HG03460 (cell line): ENCODE measurements around the gene BTBD9.
"Not testable (repeated sequence)": the region's sequence is repeated elsewhere in the genome, so short reads cannot be mapped to it uniquely, and the experiment has no call there.

Experiments
- ATAC-seq: cut with Tn5 transposase; IDR thresholded peaks from one replicate; pipeline ENCODE4 v1.9.1; 2021; ENCODE audit not compliant: unreplicated experiment

Gene BTBD9

DNA sequence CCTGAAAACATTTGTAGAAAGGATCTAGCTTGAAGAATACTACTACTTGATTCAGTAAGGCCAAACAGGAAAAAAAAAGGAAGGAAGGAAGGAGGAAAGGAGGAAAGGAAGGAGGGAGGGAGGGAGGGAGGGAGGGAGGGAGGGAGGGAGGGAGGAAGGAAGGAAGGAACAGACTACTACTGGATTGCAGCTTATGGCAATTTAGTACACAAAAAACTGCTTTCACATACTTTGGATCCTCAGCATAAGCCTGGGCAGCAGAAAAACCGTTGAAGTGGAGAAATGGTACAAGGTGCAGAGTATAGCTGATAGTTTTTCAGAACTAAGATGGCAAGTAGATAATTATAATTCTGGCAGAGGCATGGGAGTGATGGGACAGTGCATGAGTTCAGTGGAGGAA, 201.6 kb downstream of the BTBD9 start:
- ATAC-seq: no peak

DNA sequence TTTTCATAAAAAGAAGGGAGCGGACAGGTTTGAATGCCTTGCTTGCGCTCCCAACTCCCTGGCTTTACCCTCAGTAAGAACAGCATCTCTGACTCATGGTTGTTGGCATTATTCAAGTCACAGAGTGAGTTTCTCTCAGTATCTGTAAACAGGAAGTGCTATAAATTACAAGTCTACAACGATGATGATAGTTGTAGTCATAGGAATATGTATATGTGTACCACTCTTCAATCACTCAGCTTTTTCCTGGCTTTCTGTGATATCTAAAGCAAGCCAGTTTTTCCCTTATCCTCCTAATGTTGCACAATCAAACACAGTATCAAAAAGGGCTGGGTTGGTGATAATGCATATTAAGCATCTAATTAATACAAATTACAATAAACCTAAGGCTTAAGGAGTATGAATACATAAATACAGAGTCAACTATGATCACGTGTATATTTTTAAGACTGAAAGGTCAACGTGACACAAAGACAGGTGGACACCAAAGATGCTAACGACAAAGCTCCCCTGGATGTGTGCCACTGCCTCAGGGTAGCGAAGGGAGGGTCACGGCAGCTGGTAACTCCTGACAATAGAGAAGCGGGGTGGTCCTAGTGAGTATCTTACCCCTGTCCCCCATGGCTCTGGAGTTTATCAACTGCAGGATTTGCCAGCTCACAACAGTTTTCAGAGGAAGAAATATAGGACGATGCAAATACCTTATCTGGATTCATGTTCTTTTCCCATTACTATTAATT, 202.8 kb downstream of the BTBD9 start:
- no peak for ATAC-seq

DNA sequence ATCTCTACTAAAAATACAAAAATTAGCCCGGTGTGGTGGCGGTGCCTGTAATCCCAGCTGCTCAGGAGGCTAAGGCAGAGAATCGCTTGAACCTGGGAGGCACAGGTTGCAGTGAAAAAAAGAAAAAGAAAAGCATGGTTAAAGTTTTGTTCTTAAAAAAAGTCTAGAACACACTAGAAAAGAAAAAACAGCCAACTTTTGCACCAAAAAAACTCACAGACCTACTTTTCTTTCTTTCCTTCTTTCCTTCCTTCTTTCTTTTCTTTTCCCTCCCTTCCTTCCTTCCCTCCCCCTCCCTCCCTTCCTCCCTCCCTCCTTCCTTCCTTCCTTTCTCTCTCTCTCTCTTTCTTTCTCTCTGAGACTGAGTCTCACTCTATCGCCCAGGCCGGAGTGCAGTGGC, 204.4 kb downstream of the BTBD9 start:
- no peak for ATAC-seq

DNA sequence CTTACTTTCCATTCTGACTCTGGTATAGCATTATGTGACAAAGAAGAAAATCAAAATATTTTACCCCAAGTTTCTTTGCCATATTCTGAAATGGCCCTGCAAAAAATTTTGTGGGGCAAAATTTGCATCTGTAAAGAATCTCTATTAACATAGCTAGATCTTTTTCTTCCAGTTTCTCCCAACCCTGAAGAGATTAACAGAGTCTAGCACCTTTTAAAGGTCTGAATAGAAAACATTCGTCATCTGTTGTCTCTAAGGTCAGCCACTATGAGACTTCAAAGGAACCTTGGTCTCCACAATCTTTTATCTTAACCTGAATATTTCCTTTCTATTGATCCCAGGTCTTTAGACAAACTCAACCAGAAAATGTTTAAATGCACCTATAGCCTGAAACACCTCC, 205.7 kb downstream of the BTBD9 start:
- no peak for ATAC-seq

DNA sequence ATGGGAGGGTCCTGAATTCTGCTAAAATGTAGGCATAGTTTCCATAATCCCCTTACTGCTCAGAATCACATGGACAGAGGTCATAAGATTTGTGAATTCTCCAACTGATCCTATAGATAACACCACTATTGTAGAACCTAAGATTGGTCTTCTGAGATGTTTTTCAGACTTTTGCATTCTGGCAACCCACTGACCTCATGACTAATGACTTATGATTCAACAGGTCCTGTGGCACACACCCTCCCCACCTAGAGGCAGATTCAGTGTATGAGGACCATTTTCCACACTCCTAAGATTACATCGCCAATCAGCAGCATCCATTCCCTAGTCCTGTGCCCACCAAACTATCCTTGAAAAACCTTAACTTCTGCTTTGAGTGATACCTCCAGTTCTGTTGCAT, 207.2 kb downstream of the BTBD9 start:
- ATAC-seq: no peak

DNA sequence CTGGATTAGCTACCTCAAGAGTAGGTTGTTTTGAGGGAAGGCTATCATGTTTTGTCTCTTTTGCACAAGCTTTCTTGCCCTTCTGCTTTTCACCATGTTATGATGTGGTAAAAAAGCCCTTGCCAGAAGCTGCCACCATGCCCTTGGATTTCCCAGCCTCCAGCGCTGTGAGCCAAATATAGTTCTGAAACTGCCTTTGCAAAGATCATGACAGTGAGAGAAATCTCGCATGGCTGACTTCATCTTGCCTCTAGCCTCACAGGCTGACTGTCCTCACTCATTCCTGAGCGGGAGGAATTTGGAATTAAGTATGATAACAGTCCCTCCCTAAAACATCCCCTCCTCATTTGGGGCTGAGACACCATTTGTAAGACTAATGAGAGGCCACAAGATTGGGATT, 207.7 kb downstream of the BTBD9 start:
- ATAC-seq: no peak

DNA sequence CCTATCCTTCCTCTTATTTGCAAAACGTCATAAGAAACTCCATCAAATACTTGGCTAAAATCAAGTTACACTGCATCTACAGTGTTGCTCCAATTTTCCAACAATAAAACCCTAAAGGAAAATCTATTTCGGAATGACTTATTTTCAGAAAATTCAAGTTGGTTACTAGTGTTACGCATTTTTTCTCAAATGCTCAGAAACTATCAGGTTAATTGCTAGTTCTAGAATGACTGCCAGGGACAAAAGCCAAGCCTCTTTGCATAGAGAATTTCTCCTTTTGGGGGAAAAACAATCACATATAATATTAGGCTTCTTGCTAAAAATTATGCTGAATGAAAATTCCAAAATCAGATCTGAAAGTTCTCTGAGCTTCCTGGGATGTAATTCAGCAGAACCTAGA, 210.2 kb downstream of the BTBD9 start:
- ATAC-seq: no peak

DNA sequence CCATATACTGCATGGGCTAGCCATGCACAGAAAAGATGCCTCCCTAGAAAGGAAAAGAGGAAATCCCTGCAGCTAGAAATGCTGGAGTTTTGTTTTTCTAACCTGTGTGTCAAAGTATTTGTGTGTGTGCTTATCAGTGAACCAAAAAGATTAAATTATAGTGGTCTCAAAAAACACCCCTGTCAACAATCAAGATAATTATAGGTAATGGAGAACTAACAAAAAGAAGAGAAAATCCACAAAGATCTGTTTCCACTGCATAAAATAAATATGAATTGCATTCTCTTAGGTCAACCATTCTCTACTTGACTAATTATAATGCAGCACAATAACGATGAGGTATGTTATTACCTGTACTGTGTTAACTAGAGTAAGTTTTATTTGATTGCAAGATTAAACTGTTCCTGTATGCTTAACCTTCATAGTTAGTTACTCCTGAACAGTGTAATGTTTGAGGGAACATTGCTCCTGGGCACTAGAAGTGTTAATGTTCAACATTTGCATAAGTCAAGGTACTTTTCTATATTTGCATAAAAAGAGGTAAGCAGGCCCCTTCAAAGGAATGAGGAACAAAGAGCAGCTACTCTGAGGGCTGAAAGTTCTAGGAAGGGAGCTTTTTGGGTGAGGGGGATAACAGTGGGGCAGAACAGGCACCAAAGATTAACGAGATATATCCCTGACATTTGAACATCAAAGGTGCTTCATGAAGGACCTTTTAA, 212.1 kb downstream of the BTBD9 start:
- ATAC-seq: no peak

DNA sequence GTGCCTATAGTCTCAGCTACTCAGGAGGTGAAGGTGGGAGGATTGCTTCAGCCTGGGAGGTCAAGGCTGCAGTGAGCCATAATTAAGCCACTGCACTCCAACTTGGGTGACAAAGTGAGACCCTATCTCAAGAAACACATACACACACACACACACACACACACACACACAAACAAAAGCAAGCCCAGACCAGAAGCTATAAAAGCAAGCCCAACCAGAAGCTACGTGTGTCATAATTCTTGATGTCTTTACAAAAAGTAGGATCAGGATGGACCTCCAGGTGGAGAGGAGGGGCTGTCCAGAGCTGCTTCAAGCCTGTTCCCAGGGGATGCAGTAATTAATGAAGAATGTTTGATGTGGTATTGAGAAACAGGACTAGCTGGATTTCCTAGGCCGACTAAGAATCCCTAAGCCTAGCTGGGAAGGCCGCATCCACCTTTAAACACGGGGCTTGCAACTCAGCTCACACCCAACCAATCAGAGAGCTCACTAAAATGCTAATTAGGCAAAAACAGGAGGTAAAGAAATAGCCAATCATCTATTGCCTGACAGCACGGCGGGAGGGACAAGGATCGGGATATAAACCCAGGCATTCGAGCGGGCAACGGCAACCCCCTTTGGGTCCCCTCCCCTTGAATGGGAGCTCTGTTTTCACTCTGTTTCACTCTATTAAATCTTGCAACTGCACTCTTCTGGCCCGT, 213.8 kb downstream of the BTBD9 start:
- not testable (repeated sequence) for ATAC-seq

DNA sequence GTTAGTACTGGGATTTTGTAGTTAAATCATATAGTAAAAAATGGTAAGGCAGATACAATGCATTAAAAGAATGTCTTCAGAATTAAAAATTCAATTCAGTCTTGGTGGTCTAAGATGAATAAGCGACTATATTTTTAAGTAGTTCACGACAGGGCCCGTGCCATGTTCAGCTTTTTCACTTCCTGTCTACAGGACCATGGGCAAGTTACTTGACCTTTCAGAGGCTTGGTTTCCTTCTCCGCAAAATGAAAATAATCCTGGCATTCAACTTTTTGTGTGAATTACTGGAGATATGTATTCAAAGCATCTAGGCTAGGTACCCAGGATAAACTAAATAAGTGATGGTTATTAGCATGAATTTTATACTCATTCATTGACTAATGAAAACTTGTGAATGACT, 216.0 kb downstream of the BTBD9 start:
- ATAC-seq: no peak

DNA sequence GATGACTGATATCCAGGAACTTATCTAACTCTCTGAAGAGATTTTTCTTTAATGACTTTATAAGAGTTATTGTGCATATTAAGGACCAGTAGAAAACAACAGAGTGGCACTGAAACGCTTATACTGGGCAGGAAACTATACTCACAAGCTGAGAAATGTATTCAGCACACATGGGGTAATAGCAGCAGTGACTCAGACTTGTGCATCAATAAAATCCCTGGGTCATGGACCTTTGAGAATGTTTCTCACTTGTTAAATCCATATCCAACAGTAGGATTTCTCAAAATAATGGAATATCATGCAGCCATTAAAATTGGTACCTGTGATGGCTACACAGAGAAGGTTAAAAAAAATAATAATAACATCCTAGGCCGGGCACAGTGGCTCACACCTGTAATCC, 219.5 kb downstream of the BTBD9 start:
- no peak for ATAC-seq

DNA sequence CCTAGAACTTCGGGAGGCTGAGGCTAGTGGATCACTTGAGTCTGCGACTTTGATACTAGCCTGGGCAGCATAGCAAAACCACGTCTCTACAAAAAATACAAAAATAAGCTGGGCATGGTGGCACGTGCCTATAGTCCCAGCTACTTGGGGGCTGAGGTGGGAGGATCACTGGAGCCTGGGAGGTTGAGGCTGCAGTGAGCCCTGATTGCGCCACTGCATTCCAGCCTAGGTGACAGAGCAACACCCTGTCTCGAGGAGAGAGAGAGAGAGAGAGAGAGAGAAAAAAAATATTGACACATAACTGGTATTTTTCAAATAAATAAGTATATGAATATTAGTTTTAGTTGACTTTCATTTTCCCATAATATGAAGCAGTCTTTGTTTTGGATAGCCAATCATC, 222.2 kb downstream of the BTBD9 start:
- no peak for ATAC-seq

DNA sequence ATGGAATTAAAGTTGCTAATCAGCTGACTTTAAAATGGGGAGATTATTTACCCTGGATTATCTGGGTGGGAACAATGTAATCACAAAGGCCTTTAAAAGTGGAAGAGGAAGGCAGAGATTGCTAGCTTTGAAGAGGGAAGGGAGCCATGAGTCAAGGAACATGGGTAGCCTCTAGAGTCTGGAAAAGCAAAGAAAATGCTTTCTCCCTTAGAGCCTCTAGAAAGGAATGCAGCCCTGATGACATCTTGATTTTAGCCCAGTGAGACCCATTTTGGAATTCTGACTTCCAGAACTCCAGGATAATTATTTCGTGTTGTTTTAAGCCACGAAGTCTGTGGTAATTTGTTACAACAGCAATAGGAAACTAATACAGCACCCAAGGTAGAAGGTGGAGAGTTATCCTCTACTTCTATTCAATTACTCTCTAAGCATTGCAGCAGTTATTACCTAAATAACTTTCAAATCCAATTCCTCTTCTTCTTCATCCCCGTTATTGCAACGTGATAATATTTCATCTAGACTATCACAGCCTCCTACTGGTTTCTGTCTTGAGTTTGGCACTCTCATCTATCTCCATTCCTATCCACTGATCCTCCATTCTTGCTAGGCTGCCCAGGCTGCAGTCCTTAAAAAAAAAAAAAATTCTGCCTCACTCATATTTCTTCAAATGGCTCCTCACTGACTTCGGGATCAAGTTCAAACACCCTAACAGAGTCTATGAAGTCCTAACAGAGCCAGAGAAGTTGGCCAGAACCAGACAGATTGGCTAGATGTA, 224.3 kb downstream of the BTBD9 start:
- no peak for ATAC-seq

DNA sequence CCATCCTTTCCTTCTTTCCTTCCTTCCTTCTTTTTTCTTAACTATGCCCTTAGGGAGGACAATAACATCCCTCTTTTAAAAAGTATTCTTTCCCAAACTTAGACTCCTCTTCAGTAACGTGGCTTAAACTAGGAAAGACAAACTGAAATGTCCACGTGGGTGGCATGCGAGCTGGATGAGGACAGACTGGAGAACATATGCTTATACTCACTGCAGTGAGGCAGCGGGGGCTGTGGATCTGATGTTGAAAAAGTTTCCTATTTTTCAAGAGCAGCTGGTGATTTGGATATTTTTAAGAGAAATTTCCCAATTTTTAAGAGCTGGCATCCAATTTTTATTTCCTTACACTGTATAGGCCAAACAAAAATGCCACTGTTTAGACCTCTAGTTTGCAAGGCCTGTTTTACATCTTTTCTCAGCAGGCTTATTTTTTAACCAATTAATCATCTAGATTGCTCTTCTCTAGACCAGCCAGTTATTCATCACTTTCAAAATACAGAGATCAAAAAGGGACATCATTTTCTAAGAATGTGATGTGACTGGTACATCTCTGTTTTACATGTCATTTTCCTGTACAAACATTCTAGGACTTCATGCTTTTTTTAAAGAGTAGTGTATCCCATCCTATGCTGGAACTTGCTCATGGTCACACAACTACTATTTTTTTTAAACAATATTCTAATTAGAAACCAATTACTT, 226.5 kb downstream of the BTBD9 start:
- ATAC-seq: no peak

DNA sequence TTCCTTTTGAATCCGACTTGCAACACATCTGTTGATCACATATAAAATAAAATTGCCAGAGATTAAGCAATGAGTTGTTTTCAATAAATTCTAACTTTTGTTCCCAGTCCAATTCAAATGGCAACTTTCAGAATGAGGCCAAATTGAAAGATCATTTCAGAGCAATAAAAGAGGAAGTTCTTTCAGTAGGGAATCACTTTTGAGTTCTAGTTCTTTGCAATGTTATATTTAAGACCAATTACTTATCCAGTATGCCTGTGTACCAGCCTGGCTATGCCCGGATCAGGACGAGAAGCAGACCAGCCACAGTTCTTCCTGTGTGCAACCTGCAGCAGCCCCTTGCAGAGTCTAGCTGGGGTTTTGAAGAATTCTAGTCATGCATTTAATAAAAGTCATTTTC, 232.5 kb downstream of the BTBD9 start:
- no peak for ATAC-seq

DNA sequence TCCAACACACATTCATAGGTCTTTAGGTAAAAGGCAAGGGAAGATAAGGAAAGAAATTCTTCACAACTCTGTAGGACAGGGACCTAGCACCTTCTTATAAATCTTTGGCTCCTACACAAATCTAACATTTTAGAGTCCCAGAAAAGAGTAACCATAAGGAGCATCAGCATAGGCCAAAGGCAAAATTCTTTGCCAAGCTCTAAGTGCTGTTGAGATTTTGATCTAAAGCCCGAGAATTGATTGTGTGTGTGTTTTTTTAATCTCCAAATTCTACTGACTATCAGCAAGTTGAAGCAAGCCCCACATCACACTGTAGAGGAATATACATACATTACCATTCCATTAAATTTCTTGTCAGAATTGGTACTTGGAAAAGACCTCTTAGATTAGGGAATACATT, 233.6 kb downstream of the BTBD9 start:
- no peak for ATAC-seq

DNA sequence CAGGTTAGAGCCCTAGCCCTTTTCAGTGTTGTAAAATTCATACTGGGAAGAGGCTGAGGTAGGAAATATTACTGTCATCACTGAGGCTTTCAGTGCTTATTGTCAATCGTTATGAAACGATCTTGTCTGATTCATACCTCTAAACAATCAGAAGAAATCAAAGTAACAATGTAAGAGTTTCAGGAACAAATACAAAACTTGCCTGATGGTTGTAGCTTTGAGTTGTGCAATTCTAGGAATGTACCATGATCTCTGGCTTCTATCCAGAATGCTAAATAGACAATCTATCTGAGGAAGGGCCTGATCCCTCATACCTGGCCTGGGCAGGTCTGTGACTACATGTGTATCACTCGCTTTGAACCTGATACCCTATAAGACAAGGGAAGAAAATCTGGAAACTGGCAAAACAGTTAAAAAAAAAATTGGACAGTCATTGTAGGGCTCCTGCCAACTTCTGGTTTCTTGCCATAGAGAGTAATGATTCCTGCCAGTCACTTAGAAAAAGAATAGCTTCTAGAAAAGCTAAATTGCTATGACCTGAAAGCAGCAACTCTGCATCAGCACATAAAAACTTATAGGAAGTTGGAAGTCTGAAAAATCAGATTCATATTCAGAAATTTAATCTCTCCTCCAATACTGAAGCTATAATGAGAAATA, 234.7 kb downstream of the BTBD9 start:
- no peak for ATAC-seq

DNA sequence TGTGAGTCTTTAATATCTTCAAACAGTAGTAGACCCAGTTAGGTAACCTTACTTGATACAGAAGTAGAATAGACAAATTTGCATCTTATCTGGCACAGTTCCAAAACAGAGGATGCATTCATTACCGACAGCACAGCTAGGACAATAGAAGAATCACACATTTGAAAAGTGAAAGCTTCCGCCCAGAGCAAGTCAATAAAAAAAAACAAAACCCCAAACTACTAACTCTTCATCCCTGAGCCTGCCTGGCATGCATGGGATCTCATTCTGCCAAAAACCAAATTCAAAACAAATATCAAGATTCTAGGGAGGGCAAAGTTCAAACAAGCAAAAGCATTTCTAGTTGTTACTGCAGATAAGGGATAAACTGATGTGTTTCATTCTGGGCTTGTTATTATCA, 235.4 kb downstream of the BTBD9 start:
- no peak for ATAC-seq

DNA sequence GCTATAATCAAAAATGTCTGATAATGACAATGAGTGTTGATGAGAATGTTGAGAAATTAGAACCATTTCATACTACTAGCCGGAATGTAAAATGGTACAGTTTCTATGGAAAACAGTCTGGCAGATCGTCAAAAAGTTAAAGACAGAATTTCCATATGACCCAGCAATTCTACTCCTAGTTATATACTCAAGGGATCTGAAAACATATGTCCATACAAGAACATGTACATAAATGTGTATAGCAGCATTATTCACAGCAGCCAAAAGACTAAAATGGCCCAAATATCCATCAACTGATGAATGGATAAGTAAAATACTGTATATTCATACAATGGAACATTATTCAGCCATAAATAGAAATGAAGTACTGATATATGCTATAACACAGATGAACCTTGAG, 236.2 kb downstream of the BTBD9 start:
- ATAC-seq: no peak

DNA sequence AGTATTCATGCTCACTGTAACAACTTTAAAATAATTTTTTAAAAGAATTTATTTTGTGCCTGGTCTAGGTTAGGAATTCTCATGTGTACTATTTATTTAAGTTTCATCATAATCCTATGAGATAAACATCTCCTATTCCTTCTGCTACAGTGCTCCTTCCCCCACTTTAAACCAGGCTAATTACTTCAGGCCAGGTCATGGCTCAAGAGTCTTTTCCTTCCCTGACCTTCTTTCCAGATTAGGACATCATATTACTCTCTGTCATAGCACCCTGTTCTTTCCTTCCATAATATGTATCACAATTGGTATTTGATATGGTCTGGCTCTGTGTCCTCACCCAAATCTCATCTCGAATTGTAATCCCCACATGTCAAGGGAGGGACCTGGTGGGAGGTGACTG, 239.0 kb downstream of the BTBD9 start:
- ATAC-seq: no peak
